HFFc6 (cell line): Measurements from ENCODE around the gene TDG. TPM values are rescaled to one million over a fixed set of nuclear protein-coding genes. Genes with fewer than 3 reads are reported as not detected.
A peak's percentile ranks its signal among the peaks of the same experiment; 100 is the strongest.

Source experiments
- DNase-seq: peaks from one replicate; pipeline ENCODE4 v3.0.0-alpha.2; 2018
- H3K27ac Mint-ChIP-seq: 2 replicates; pipeline ENCODE4 v1.8.0; 2020; ENCODE audit warnings: mild to moderate bottlenecking, mixed read lengths
- H3K27me3 Mint-ChIP-seq: 2 replicates; pipeline ENCODE4 v1.8.0; 2021; ENCODE audit warnings: mild to moderate bottlenecking, moderate library complexity, mixed read lengths; ENCODE audit not compliant: insufficient read depth
- H3K36me3 Mint-ChIP-seq: 2 replicates; pipeline ENCODE4 v1.8.0; 2021; ENCODE audit warnings: low read depth, mixed read lengths
- H3K4me1 Mint-ChIP-seq: 2 replicates; pipeline ENCODE4 v1.8.0; 2020; ENCODE audit warnings: low read depth, mixed read lengths
- H3K4me3 Mint-ChIP-seq: 2 replicates; pipeline ENCODE4 v1.8.0; 2020; ENCODE audit warnings: mild to moderate bottlenecking, moderate library complexity, mixed read lengths
- H3K9me3 Mint-ChIP-seq: 2 replicates; pipeline ENCODE4 v1.8.0; 2020; ENCODE audit warnings: mild to moderate bottlenecking, mixed read lengths
- total RNA-seq, 6 experiments: library from RNA; stranded (reverse); fragmentation: NEBNext Ultra II Directional; extraction: Animal tissue kit (Norgen Biotek cat#: 25700); gene quantifications; 2 replicates in 1 of 6; 3 replicates in 5 of 6; pipeline ENCODE4 v1.2.3, GENCODE V29; 2021
- TF ChIP-seq, protein P1 (sequence below): fragments of 200-600 bp; sonication (generic); IDR thresholded peaks from 2 replicates; pipeline ENCODE4 v1.5.0; 2021; ENCODE audit warnings: antibody characterized with exemption, mild to moderate bottlenecking

Gene TDG
- total RNA-seq, 6 experiments from 2014 or later = 13.9 to 19.7 (median 16.0) TPM

DNA sequence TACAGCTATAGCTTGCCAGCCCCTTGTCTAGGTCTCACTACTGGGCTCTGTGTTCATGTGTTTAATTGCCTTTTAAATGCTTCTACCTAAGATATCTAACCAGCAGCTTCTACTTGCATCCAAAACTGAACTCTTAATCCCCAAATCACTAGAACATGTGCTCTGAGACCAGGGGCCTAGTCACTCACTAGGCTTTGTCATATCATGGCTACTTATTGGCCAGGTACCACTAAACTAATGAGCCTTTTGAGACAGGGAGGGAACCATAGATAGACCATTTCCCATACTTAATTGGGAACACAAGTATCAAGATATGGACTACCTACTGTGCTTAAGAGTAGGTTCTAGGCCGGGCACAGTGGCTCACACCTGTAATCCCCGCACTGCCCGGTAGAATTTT, 29.0 kb upstream of the TDG start:
- no peaks in the 10 kb centered on the region; the same call in 1 of the 2 replicates for H3K27me3 Mint-ChIP-seq
- peaks cover 42% of the 10 kb centered on the region for H3K4me1 Mint-ChIP-seq
- TF ChIP-seq, protein P1, sequence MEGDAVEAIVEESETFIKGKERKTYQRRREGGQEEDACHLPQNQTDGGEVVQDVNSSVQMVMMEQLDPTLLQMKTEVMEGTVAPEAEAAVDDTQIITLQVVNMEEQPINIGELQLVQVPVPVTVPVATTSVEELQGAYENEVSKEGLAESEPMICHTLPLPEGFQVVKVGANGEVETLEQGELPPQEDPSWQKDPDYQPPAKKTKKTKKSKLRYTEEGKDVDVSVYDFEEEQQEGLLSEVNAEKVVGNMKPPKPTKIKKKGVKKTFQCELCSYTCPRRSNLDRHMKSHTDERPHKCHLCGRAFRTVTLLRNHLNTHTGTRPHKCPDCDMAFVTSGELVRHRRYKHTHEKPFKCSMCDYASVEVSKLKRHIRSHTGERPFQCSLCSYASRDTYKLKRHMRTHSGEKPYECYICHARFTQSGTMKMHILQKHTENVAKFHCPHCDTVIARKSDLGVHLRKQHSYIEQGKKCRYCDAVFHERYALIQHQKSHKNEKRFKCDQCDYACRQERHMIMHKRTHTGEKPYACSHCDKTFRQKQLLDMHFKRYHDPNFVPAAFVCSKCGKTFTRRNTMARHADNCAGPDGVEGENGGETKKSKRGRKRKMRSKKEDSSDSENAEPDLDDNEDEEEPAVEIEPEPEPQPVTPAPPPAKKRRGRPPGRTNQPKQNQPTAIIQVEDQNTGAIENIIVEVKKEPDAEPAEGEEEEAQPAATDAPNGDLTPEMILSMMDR = no peak
- H3K27ac Mint-ChIP-seq = peak overlapping the region; percentile 49; the same call in 1 of the 2 replicates
- no peaks in the 10 kb centered on the region for H3K9me3 Mint-ChIP-seq
- DNase-seq = no peak
- H3K36me3 Mint-ChIP-seq = peaks cover 47% of the 10 kb centered on the region
- no peak overlapping the region for H3K4me3 Mint-ChIP-seq

DNA sequence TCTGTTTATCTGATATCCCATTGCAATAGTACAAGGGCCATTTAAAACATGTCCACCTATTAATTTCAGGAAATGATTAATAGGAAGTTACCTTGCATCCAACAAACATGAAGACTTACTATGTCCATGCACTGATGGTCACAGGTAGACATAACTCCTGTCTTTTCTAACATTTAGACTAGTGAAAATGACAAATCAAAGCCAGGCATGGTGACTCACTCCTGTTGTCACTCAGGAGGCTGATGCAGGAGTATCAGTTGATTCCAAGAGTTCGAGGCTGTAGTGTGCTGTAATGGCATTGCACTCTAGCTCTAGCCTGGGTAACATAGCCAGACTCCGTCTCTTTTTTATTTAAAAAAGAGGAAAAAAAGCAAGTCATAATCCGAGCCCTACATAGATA, 20.7 kb upstream of the TDG start:
- Mint-ChIP-seq H3K27me3 (no peaks in the 10 kb centered on the region; the same call in 1 of the 2 replicates), H3K27ac (no peak overlapping the region), H3K36me3 (peaks cover 60% of the 10 kb centered on the region), H3K4me1 (peaks cover 7% of the 10 kb centered on the region; the same call in 1 of the 2 replicates), H3K9me3 (no peaks in the 10 kb centered on the region), H3K4me3 (no peak overlapping the region)
- DNase-seq = no peak
- TF ChIP-seq, protein P1 = no peak

- Mint-ChIP-seq H3K36me3 (peaks cover 43% of the 10 kb centered on the region), H3K27me3 (no peaks in the 10 kb centered on the region; the same call in 1 of the 2 replicates), H3K9me3 (no peaks in the 10 kb centered on the region), H3K4me3 (no peak overlapping the region), H3K27ac (peak overlapping the region; percentile 36), H3K4me1 (peaks cover 7% of the 10 kb centered on the region; the same call in 1 of the 2 replicates)
- no peak for DNase-seq
- TF ChIP-seq, protein P1 = no peak
Observed at GRCh38 chr12:103947871-103948555, 17.7 kb upstream of the TDG start.

DNA sequence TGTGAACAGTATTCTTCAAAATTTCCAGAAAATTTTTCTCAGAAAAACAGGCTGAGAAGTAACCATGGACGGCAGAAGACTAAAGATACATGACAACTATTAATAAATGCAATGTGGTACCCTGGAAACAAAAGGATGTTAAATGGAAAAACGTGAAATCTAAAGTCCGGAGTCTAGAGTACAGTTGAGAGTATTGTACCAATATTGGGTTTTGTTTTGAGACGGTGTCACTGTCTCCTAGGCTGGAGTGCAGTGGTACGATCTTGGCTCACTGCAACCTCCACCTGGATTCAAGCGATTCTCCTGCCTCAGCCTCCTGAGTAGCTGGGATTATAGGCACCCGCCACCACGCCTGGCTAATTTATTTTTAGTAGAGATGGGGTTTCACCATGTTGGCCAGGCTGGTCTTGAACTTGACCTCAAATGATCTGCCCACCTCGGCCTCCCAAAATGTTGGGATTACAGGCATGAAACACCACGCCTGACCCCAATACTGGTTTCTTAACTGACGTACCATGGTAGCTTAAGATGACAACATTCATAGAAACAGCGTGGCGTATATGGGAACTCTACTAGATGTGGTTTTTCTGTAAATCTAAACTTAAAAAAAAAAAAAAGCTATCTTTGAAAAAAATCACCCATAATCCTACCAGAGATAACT, 16.8 kb upstream of the TDG start:
- H3K4me3 Mint-ChIP-seq = no peak overlapping the region
- no peak for DNase-seq
- TF ChIP-seq, protein P1 = no peak
- no peak overlapping the region for H3K27ac Mint-ChIP-seq
- H3K27me3 Mint-ChIP-seq = no peaks in the 10 kb centered on the region; the same call in 1 of the 2 replicates
- peaks cover 36% of the 10 kb centered on the region for H3K36me3 Mint-ChIP-seq
- H3K9me3 Mint-ChIP-seq = no peaks in the 10 kb centered on the region
- H3K4me1 Mint-ChIP-seq = peaks cover 10% of the 10 kb centered on the region; the same call in 1 of the 2 replicates

- H3K36me3 Mint-ChIP-seq = peaks cover 28% of the 10 kb centered on the region
Observed at GRCh38 chr12:103952497-103952896, 13.2 kb upstream of the TDG start.

More at GRCh38 chr12:103952497-103952896, 13.2 kb upstream of the TDG start:
- DNase-seq = no peak
- no peak overlapping the region for H3K4me3 Mint-ChIP-seq
- H3K27me3 Mint-ChIP-seq = no peaks in the 10 kb centered on the region; the same call in 1 of the 2 replicates
- H3K27ac Mint-ChIP-seq = no peak overlapping the region
- peaks cover 30% of the 10 kb centered on the region for H3K4me1 Mint-ChIP-seq
- H3K9me3 Mint-ChIP-seq = no peaks in the 10 kb centered on the region
- TF ChIP-seq, protein P1 = no peak
